KMS-11 (cell line): ENCODE data around the gene FAM229A.

Source experiments
- H2AFZ ChIP-seq: fragments of 200-600 bp; sonication (generic); 2 replicates; pipeline ENCODE4 v1.6.1; 2016; ENCODE audit warnings: antibody characterized with exemption, mixed run types, low read depth
- H3K27ac ChIP-seq: fragments of 200-600 bp; sonication (generic); 2 replicates; pipeline ENCODE4 v1.6.1; 2016; ENCODE audit warnings: mild to moderate bottlenecking, mixed run types
- H3K27me3 ChIP-seq: fragments of 200-600 bp; sonication (generic); 2 replicates; pipeline ENCODE4 v1.6.1; 2017; ENCODE audit warnings: mild to moderate bottlenecking, low read depth, mixed run types, moderate library complexity; ENCODE audit not compliant: insufficient read depth
- H3K36me3 ChIP-seq: fragments of 200-600 bp; sonication (generic); 2 replicates; pipeline ENCODE4 v1.6.1; 2017; ENCODE audit warnings: mild to moderate bottlenecking, mixed run types; ENCODE audit not compliant: insufficient read depth
- H3K4me1 ChIP-seq: fragments of 200-600 bp; sonication (generic); 2 replicates; pipeline ENCODE4 v1.6.1; 2016; ENCODE audit warnings: mild to moderate bottlenecking, low read depth, mixed run types; ENCODE audit not compliant: poor library complexity, severe bottlenecking
- H3K4me2 ChIP-seq: fragments of 200-600 bp; sonication (generic); 2 replicates; pipeline ENCODE4 v1.7.0; 2016; ENCODE audit warnings: mild to moderate bottlenecking, mixed run types
- H3K4me3 ChIP-seq: fragments of 200-600 bp; sonication (generic); IDR thresholded peaks from 2 replicates; pipeline ENCODE4 v1.6.1; 2017; ENCODE audit warnings: low read depth, low read length, mixed read lengths; ENCODE audit not compliant: insufficient read depth
- H3K79me2 ChIP-seq: fragments of 200-600 bp; sonication (generic); 2 replicates; pipeline ENCODE4 v1.6.1; 2016; ENCODE audit warnings: low read depth, mixed run types; ENCODE audit not compliant: insufficient read depth
- H3K9ac ChIP-seq: fragments of 200-600 bp; sonication (generic); 2 replicates; pipeline ENCODE4 v1.6.1; 2016; ENCODE audit warnings: mild to moderate bottlenecking, mixed run types
- H4K20me1 ChIP-seq: fragments of 200-600 bp; sonication (generic); 2 replicates; pipeline ENCODE4 v1.6.1; 2016; ENCODE audit warnings: mild to moderate bottlenecking, mixed run types; ENCODE audit not compliant: insufficient read depth
- TF ChIP-seq, protein P1 (sequence below): fragments of 200-600 bp; sonication (generic); conservative IDR thresholded peaks from 2 replicates; pipeline ENCODE4 v1.6.1; 2017; ENCODE audit warnings: low read depth, mild to moderate bottlenecking, antibody characterized with exemption, low read length, moderate library complexity, mixed read lengths

Gene FAM229A

DNA sequence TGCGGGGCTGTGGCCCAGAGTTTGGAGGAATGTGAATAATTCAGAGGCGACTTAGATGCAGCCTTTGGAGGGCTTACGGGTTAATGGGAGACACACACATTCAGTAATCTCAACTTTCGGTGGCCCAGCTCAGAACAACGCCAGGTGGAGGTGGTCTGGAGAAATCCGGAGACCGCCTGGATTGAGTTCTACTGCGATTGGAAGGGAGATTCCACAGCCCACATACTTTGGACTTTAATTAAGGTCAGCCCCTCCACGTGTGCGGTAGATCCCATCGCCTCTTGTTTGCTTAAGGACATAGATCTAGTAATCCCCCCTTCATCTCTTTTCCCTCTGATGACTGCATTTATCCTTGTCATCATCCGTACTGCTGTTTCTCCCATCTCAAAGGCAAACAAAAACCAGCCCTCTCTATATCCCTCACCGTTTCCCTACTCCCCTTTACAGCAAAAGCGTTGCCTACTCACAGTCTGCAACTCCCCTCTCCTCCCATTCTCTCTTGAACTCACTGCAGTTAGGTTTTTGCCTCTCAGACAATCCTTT lies 32.7 kb upstream of the FAM229A start:
- H3K79me2 ChIP-seq: peaks cover 16% of the 10 kb centered on the region; the same call in 1 of the 2 replicates
- H3K9ac ChIP-seq: peak overlapping the region; percentile 83
- peaks cover 5% of the 10 kb centered on the region; the same call in 1 of the 2 replicates for H3K36me3 ChIP-seq
- TF ChIP-seq, protein P1, sequence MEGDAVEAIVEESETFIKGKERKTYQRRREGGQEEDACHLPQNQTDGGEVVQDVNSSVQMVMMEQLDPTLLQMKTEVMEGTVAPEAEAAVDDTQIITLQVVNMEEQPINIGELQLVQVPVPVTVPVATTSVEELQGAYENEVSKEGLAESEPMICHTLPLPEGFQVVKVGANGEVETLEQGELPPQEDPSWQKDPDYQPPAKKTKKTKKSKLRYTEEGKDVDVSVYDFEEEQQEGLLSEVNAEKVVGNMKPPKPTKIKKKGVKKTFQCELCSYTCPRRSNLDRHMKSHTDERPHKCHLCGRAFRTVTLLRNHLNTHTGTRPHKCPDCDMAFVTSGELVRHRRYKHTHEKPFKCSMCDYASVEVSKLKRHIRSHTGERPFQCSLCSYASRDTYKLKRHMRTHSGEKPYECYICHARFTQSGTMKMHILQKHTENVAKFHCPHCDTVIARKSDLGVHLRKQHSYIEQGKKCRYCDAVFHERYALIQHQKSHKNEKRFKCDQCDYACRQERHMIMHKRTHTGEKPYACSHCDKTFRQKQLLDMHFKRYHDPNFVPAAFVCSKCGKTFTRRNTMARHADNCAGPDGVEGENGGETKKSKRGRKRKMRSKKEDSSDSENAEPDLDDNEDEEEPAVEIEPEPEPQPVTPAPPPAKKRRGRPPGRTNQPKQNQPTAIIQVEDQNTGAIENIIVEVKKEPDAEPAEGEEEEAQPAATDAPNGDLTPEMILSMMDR: no peak
- no peak overlapping the region for H3K4me3 ChIP-seq
- H3K4me1 ChIP-seq: peaks cover 21% of the 10 kb centered on the region
- H2AFZ ChIP-seq: peak overlapping the region; percentile 86
- no peaks in the 10 kb centered on the region for H4K20me1 ChIP-seq
- H3K27me3 ChIP-seq: no peaks in the 10 kb centered on the region
- peak overlapping the region; percentile 45 for H3K27ac ChIP-seq
- H3K4me2 ChIP-seq: peak overlapping the region; percentile 81

DNA sequence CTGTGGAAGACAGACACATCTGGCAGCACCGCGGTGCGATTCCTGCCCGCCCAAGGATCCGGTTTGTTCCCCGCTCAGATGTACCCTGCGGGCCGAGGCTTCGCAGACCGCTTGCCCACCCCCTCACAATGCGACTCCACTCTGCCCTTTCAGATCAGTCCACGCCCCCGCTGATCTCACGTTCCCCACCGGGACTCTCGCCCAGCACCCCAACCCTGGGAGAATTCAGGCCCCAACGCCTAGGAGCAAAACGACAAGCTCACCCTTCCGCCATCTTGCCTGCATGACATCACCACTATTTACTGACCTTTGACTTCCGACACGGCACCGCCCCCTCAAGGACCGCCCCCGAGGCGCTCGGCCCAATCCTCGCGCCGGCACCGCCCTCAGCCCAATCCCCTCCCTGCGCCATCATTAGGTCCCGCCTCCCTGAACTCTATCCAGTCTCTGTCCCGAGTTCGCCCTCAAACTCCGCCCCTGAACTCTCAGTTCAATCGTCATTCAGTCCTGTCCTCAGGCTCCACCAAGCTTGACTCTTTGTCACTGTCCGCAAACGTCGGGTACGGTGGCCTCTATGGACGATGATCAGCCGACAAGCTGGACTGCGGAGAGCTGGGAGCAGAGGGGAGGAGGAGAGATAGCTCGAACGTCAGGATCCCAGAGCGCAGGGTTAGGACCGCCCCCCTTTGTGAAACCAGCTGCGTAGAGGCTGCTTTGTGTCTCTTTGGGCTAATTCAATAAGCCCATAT lies 32.0 kb upstream of the FAM229A start, which contains the start of gene BSDC1:
TSS of gene BSDC1 (minus strand) at position 301 of the 749 bp plus-strand sequence. CDS start at position 274, 27 bp downstream.
- Histone ChIP-seq H3K4me1 (peaks cover 21% of the 10 kb centered on the region), H3K9ac (peak within 1 kb of the TSS; percentile 83), H3K36me3 (peaks cover 5% of the 10 kb centered on the region; the same call in 1 of the 2 replicates), H3K27me3 (no peaks in the 10 kb centered on the region), H3K4me2 (peak within 1 kb of the TSS; percentile 81), H3K79me2 (peaks cover 16% of the 10 kb centered on the region; the same call in 1 of the 2 replicates), H3K27ac (peak within 1 kb of the TSS; percentile 62), H4K20me1 (no peaks in the 10 kb centered on the region), H2AFZ (peak within 1 kb of the TSS; percentile 86), H3K4me3 (no peak within 1 kb of the TSS)
- TF ChIP-seq, protein P1: no peak

DNA sequence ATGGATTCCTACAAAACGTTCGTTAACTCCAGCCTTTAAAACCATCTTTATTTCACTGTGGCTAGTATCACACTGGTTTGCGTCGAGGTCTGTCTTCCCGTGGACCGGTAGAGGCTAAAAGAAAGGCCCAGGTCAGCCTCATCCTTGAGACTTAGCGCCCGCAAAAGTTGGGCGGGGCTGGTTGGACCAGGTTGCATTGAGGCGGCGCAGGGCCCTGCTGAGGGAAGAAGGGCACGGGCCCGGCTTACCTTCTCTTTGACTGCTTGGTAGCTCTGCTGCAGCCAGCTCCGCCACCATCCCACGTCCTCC lies 31.5 kb upstream of the FAM229A start:
- Histone ChIP-seq H4K20me1 (no peaks in the 10 kb centered on the region), H2AFZ (peak overlapping the region; percentile 72), H3K4me3 (no peak overlapping the region), H3K27me3 (no peaks in the 10 kb centered on the region), H3K9ac (peak overlapping the region; percentile 83), H3K4me2 (peak overlapping the region; percentile 70), H3K27ac (peak overlapping the region; percentile 62), H3K4me1 (peaks cover 21% of the 10 kb centered on the region), H3K79me2 (peaks cover 16% of the 10 kb centered on the region; the same call in 1 of the 2 replicates), H3K36me3 (peaks cover 5% of the 10 kb centered on the region; the same call in 1 of the 2 replicates)
- TF ChIP-seq, protein P1: no peak

DNA sequence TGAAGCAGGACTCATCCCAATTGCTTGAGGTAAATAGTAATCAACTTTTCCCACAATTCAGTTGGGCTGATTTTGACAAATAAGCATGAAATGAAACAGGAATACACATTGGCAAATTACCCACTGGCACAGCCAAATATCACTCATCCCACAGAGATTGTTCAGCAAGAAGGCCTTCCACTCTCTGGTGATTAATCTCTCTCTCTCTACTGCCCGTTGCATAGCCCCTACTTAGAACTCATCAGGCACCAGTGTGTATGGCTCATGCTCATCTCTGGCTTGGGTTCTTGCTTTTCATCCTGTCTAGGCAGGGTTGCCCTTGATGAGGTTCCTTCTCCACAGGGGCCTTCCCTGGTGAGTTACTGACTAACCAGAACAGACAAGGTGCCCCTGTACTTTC lies 30.9 kb upstream of the FAM229A start:
- no peak overlapping the region for H3K27ac ChIP-seq
- H3K79me2 ChIP-seq: peaks cover 16% of the 10 kb centered on the region; the same call in 1 of the 2 replicates
- H2AFZ ChIP-seq: no peak overlapping the region
- H3K27me3 ChIP-seq: no peaks in the 10 kb centered on the region
- H3K4me3 ChIP-seq: no peak overlapping the region
- H3K4me2 ChIP-seq: peak overlapping the region; percentile 70
- H3K36me3 ChIP-seq: peaks cover 5% of the 10 kb centered on the region; the same call in 1 of the 2 replicates
- H3K9ac ChIP-seq: peak overlapping the region; percentile 83; the same call in 1 of the 2 replicates
- TF ChIP-seq, protein P1: no peak
- peaks cover 21% of the 10 kb centered on the region for H3K4me1 ChIP-seq
- no peaks in the 10 kb centered on the region for H4K20me1 ChIP-seq
